NCI-H1436 (cell line): Measurements from ENCODE around the gene ENPP1.
"Not testable (repeated sequence)": the region's sequence is repeated elsewhere in the genome, so short reads cannot be mapped to it uniquely, and the experiment has no call there.

Experiments used
- DNase-seq: peaks from one replicate; lab custom pipeline; 2025; lab: John Stamatoyannopoulos, UW

The ENPP1 gene

GRCh38 chr6:131876545-131876944 lies 68.7 kb downstream of the ENPP1 start:
- DNase-seq, result no peak

- DNase-seq, result no peak
These were observed 70.4 kb downstream of the ENPP1 start for GRCh38 chr6:131877999-131878789.

GRCh38 chr6:131883016-131883415 lies 75.2 kb downstream of the ENPP1 start:
- DNase-seq, result no peak

GRCh38 chr6:131885237-131885636 lies 77.4 kb downstream of the ENPP1 start:
- DNase-seq, result no peak

- DNase-seq, result no peak
These were observed 78.7 kb downstream of the ENPP1 start for GRCh38 chr6:131886517-131886916.

- no peak for DNase-seq
These were observed 82.3 kb downstream of the ENPP1 start for GRCh38 chr6:131890091-131890490.

- no peak for DNase-seq
These were observed 85.4 kb downstream of the ENPP1 start for GRCh38 chr6:131893198-131893597.

- no peak for DNase-seq
These were observed 86.9 kb downstream of the ENPP1 start for GRCh38 chr6:131894493-131895424.

GRCh38 chr6:131897050-131897435 lies 89.2 kb downstream of the ENPP1 start:
- DNase-seq, result no peak

- no peak for DNase-seq
These were observed 89.8 kb downstream of the ENPP1 start for GRCh38 chr6:131897621-131898020.

- no peak for DNase-seq
These were observed 90.9 kb downstream of the ENPP1 start for GRCh38 chr6:131898718-131899117.

GRCh38 chr6:131900231-131900630 lies 92.4 kb downstream of the ENPP1 start:
- no peak for DNase-seq

- DNase-seq, result not testable (repeated sequence)
These were observed 93.6 kb downstream of the ENPP1 start for GRCh38 chr6:131901326-131901873.

GRCh38 chr6:131903734-131904133 lies 95.9 kb downstream of the ENPP1 start:
- DNase-seq, result not testable (repeated sequence)

GRCh38 chr6:131908787-131909186 lies 101.0 kb downstream of the ENPP1 start:
- DNase-seq, result not testable (repeated sequence)

GRCh38 chr6:131909408-131910218 lies 101.8 kb downstream of the ENPP1 start:
- peak; percentile 56 for DNase-seq

- no peak for DNase-seq
These were observed 102.4 kb downstream of the ENPP1 start for GRCh38 chr6:131910219-131910589.

GRCh38 chr6:131910956-131911355 lies 103.1 kb downstream of the ENPP1 start:
- no peak for DNase-seq

GRCh38 chr6:131911951-131912350 lies 104.1 kb downstream of the ENPP1 start:
- DNase-seq, result no peak

GRCh38 chr6:131914234-131914633 lies 106.4 kb downstream of the ENPP1 start:
- DNase-seq, result no peak

GRCh38 chr6:131914967-131915751 lies 107.3 kb downstream of the ENPP1 start:
- peak; percentile 58 for DNase-seq
